ENCODE results near the gene ZNF598.

DNA sequence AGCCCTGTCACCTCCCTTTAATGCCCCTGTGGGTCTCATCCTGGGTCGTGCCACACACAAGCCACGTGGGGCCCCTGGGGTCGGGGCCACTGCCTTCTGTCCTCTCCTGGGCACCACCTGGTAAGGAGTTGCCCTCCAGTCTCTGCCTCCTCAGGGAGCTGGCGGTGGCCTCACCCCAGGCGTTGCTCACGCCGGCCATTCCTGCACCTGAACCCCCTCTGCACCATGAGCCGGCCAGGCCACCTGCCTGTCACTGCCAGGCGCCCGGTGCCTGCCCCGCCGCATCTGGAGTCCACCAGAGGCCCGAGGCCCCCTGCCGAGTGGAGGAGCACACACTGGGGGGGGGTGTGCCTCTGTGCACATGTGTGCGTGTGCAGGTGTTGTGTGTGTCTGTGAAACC, 27.5 kb upstream of the ZNF598 start:
- TF ChIP-seq ZC3H10 (CRISPR knock-in tag; IDR thresholded peaks at IDR 0.05) = no peak
- no peak for TF ChIP-seq OSR1 (CRISPR knock-in tag; IDR thresholded peaks at IDR 0.05)
- TF ChIP-seq, protein P1, sequence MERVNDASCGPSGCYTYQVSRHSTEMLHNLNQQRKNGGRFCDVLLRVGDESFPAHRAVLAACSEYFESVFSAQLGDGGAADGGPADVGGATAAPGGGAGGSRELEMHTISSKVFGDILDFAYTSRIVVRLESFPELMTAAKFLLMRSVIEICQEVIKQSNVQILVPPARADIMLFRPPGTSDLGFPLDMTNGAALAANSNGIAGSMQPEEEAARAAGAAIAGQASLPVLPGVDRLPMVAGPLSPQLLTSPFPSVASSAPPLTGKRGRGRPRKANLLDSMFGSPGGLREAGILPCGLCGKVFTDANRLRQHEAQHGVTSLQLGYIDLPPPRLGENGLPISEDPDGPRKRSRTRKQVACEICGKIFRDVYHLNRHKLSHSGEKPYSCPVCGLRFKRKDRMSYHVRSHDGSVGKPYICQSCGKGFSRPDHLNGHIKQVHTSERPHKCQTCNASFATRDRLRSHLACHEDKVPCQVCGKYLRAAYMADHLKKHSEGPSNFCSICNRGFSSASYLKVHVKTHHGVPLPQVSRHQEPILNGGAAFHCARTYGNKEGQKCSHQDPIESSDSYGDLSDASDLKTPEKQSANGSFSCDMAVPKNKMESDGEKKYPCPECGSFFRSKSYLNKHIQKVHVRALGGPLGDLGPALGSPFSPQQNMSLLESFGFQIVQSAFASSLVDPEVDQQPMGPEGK (CRISPR knock-in tag; IDR thresholded peaks at IDR 0.05; ENCODE audit: borderline replicate concordance) = no peak
- TF ChIP-seq, protein P2, sequence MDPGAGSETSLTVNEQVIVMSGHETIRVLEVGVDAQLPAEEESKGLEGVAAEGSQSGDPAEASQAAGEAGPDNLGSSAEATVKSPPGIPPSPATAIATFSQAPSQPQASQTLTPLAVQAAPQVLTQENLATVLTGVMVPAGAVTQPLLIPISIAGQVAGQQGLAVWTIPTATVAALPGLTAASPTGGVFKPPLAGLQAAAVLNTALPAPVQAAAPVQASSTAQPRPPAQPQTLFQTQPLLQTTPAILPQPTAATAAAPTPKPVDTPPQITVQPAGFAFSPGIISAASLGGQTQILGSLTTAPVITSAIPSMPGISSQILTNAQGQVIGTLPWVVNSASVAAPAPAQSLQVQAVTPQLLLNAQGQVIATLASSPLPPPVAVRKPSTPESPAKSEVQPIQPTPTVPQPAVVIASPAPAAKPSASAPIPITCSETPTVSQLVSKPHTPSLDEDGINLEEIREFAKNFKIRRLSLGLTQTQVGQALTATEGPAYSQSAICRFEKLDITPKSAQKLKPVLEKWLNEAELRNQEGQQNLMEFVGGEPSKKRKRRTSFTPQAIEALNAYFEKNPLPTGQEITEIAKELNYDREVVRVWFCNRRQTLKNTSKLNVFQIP (CRISPR knock-in tag; IDR thresholded peaks at IDR 0.05; ENCODE audit: borderline replicate concordance, low read depth) = no peak
